ENCODE data around the gene XRN2.

The XRN2 gene

GRCh38 chr20:21336455-21337151 is 33.5 kb downstream of the XRN2 start:
- ATAC-seq (ENCODE audit: low read depth) (no peak), DNase-seq (ENCODE audit: low spot score) (no peak)
- H3K4me3 ChIP-seq (ENCODE audit: severe bottlenecking) = no peak overlapping the region
- H3K27ac ChIP-seq (ENCODE audit: poor library complexity, severe bottlenecking) = no peak overlapping the region
- no peaks in the 10 kb centered on the region for H3K9me3 ChIP-seq (ENCODE audit: severe bottlenecking)
- no peaks in the 10 kb centered on the region for H3K4me1 ChIP-seq (ENCODE audit: insufficient read depth, poor library complexity, severe bottlenecking)
- TF ChIP-seq, protein P1, sequence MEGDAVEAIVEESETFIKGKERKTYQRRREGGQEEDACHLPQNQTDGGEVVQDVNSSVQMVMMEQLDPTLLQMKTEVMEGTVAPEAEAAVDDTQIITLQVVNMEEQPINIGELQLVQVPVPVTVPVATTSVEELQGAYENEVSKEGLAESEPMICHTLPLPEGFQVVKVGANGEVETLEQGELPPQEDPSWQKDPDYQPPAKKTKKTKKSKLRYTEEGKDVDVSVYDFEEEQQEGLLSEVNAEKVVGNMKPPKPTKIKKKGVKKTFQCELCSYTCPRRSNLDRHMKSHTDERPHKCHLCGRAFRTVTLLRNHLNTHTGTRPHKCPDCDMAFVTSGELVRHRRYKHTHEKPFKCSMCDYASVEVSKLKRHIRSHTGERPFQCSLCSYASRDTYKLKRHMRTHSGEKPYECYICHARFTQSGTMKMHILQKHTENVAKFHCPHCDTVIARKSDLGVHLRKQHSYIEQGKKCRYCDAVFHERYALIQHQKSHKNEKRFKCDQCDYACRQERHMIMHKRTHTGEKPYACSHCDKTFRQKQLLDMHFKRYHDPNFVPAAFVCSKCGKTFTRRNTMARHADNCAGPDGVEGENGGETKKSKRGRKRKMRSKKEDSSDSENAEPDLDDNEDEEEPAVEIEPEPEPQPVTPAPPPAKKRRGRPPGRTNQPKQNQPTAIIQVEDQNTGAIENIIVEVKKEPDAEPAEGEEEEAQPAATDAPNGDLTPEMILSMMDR (IDR thresholded peaks at IDR 0.05; ENCODE audit: poor library complexity, severe bottlenecking) = no peak
- H3K27me3 ChIP-seq (ENCODE audit: insufficient read depth, poor library complexity, severe bottlenecking) = no peaks in the 10 kb centered on the region
- H3K36me3 ChIP-seq (ENCODE audit: low read depth) = peaks cover 89% of the 10 kb centered on the region

- no peak for ATAC-seq (ENCODE audit: low read depth)
- no peak for DNase-seq (ENCODE audit: low spot score)
- Histone ChIP-seq H3K27ac (ENCODE audit: poor library complexity, severe bottlenecking) (no peak overlapping the region), H3K9me3 (ENCODE audit: severe bottlenecking) (no peaks in the 10 kb centered on the region), H3K36me3 (ENCODE audit: low read depth) (peaks cover 89% of the 10 kb centered on the region), H3K4me1 (ENCODE audit: insufficient read depth, poor library complexity, severe bottlenecking) (no peaks in the 10 kb centered on the region), H3K27me3 (ENCODE audit: insufficient read depth, poor library complexity, severe bottlenecking) (no peaks in the 10 kb centered on the region), H3K4me3 (ENCODE audit: severe bottlenecking) (no peak overlapping the region)
- TF ChIP-seq, protein P1 (IDR thresholded peaks at IDR 0.05; ENCODE audit: poor library complexity, severe bottlenecking) = no peak
Observed at GRCh38 chr20:21338291-21338690, 35.2 kb downstream of the XRN2 start.

DNA sequence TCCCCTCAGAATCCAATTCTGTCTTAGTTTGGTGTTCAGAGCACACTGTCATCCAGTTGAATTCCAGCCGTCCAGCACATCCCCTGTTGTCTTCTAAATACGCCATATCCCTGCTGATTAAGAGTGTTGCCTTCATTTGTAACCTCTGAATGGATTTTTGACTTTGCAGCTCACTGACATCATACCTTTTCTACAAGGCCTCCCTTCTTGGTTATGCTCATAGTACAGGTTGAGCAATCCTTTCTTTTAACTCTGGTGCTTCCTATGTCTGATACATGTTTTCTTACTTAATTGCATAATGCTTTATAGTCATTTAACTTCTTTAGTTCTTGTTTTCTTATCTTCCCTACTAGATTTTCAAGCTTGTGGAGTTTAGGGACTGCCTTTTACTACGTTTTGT is 36.4 kb downstream of the XRN2 start:
- ATAC-seq (ENCODE audit: low read depth) = no peak
- H3K36me3 ChIP-seq (ENCODE audit: low read depth) = peaks cover 90% of the 10 kb centered on the region

DNA sequence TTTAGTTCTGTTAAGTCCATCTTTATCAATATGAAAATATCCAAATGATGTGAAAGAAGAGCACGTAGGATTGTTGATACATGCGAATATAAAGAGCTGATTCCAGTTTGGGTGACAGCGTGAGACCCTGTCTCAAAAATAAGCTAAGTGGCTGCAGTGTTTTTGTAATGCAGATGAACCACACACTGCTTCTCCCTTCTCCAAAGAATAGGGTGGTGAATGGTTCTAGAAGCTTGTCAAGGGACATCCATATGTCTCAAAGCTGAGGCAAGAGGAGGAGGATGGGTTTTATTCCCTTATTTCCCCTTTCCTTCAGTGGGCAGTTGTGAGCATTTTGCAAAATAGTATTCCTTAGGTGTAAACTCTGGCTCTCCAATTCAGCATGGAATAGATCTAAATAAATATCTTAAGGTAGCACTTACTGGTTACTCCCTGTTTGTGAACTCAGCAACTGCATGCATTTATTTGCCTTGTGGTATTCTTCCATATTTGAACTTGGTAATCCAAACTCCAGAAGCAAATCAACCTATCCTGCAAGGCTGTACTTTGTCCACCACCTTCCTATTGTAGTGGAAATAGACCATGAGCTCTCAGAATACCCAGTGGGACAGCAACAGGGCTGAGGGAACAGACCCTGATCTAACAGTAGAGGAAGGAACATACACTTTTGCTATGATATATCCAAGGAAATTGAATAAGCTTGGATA is 38.0 kb downstream of the XRN2 start:
- no peak overlapping the region for H3K27ac ChIP-seq (ENCODE audit: poor library complexity, severe bottlenecking)
- TF ChIP-seq, protein P1 (IDR thresholded peaks at IDR 0.05; ENCODE audit: poor library complexity, severe bottlenecking) = no peak
- H3K27me3 ChIP-seq (ENCODE audit: insufficient read depth, poor library complexity, severe bottlenecking) = no peaks in the 10 kb centered on the region
- ATAC-seq (ENCODE audit: low read depth) (no peak; the same call in 2 of the 3 replicates), DNase-seq (ENCODE audit: low spot score) (no peak)
- H3K9me3 ChIP-seq (ENCODE audit: severe bottlenecking) = no peaks in the 10 kb centered on the region
- peaks cover 91% of the 10 kb centered on the region for H3K36me3 ChIP-seq (ENCODE audit: low read depth)
- H3K4me3 ChIP-seq (ENCODE audit: severe bottlenecking) = no peak overlapping the region
- H3K4me1 ChIP-seq (ENCODE audit: insufficient read depth, poor library complexity, severe bottlenecking) = no peaks in the 10 kb centered on the region

More for the DNA sequence above, 36.4 kb downstream of the XRN2 start:
- no peak for DNase-seq (ENCODE audit: low spot score)
- no peaks in the 10 kb centered on the region for H3K27me3 ChIP-seq (ENCODE audit: insufficient read depth, poor library complexity, severe bottlenecking)
- no peak overlapping the region for H3K27ac ChIP-seq (ENCODE audit: poor library complexity, severe bottlenecking)
- no peaks in the 10 kb centered on the region for H3K4me1 ChIP-seq (ENCODE audit: insufficient read depth, poor library complexity, severe bottlenecking)
- TF ChIP-seq, protein P1 (IDR thresholded peaks at IDR 0.05; ENCODE audit: poor library complexity, severe bottlenecking) = no peak
- no peaks in the 10 kb centered on the region for H3K9me3 ChIP-seq (ENCODE audit: severe bottlenecking)
- H3K4me3 ChIP-seq (ENCODE audit: severe bottlenecking) = no peak overlapping the region
